Measurements from ENCODE around the gene GIGYF2.

GRCh38 chr2:232793271-232793670 lies 96.1 kb downstream of the GIGYF2 start:
- TF ChIP-seq CTCF (IDR thresholded peaks at IDR 0.05; ENCODE audit: low read depth, low read length) (no peak), POLR2A (IDR thresholded peaks at IDR 0.05; ENCODE audit: extremely low read depth, insufficient read length) (no peak), MAX (IDR thresholded peaks at IDR 0.05; ENCODE audit: low read depth, low read length) (no peak)

Data from NB4 (cell line).